ENCODE results near the gene MAP2K5. TPM values are rescaled to one million over a fixed set of nuclear protein-coding genes. Genes with fewer than 3 reads are reported as not detected.

The MAP2K5 gene
- total RNA-seq, 1 donor from 2014 or later = 26.1 TPM

GRCh38 chr15:67843571-67844387 is 301.3 kb downstream of the MAP2K5 start:
- DNase-seq (ENCODE audit: extremely low spot score, unreplicated experiment) = no peak

GRCh38 chr15:67845974-67846373 is 303.5 kb downstream of the MAP2K5 start:
- Mint-ChIP-seq H3K4me1 (ENCODE audit: unreplicated experiment) (peaks cover 30% of the 10 kb centered on the region), H3K27me3 (ENCODE audit: unreplicated experiment) (no peaks in the 10 kb centered on the region), H3K36me3 (ENCODE audit: unreplicated experiment) (no peaks in the 10 kb centered on the region), H3K9me3 (ENCODE audit: unreplicated experiment) (peaks cover 3% of the 10 kb centered on the region), H3K4me3 (ENCODE audit: unreplicated experiment) (no peak overlapping the region), H3K27ac (ENCODE audit: unreplicated experiment) (no peak overlapping the region)
- no peak for DNase-seq (ENCODE audit: extremely low spot score, unreplicated experiment)
- no peak for TF ChIP-seq CTCF (IDR thresholded peaks at IDR 0.05)

More at GRCh38 chr15:67843571-67844387, 301.3 kb downstream of the MAP2K5 start:
- Mint-ChIP-seq H3K9me3 (ENCODE audit: unreplicated experiment) (no peaks in the 10 kb centered on the region), H3K4me3 (ENCODE audit: unreplicated experiment) (no peak overlapping the region), H3K27me3 (ENCODE audit: unreplicated experiment) (no peaks in the 10 kb centered on the region), H3K27ac (ENCODE audit: unreplicated experiment) (peak overlapping the region; percentile 73), H3K4me1 (ENCODE audit: unreplicated experiment) (peaks cover 47% of the 10 kb centered on the region), H3K36me3 (ENCODE audit: unreplicated experiment) (no peaks in the 10 kb centered on the region)
- TF ChIP-seq CTCF (IDR thresholded peaks at IDR 0.05) = no peak

GRCh38 chr15:67849538-67849937 is 307.0 kb downstream of the MAP2K5 start:
- Mint-ChIP-seq H3K9me3 (ENCODE audit: unreplicated experiment) (peaks cover 3% of the 10 kb centered on the region), H3K27ac (ENCODE audit: unreplicated experiment) (no peak overlapping the region), H3K27me3 (ENCODE audit: unreplicated experiment) (no peaks in the 10 kb centered on the region), H3K4me1 (ENCODE audit: unreplicated experiment) (peaks cover 3% of the 10 kb centered on the region), H3K36me3 (ENCODE audit: unreplicated experiment) (no peaks in the 10 kb centered on the region), H3K4me3 (ENCODE audit: unreplicated experiment) (no peak overlapping the region)
- no peak for TF ChIP-seq CTCF (IDR thresholded peaks at IDR 0.05)
- no peak for DNase-seq (ENCODE audit: extremely low spot score, unreplicated experiment)

GRCh38 chr15:67850336-67850735 is 307.8 kb downstream of the MAP2K5 start:
- no peak overlapping the region for H3K4me3 Mint-ChIP-seq (ENCODE audit: unreplicated experiment)
- H3K36me3 Mint-ChIP-seq (ENCODE audit: unreplicated experiment) = no peaks in the 10 kb centered on the region
- no peaks in the 10 kb centered on the region for H3K27me3 Mint-ChIP-seq (ENCODE audit: unreplicated experiment)

More at GRCh38 chr15:67850336-67850735, 307.8 kb downstream of the MAP2K5 start:
- Mint-ChIP-seq H3K9me3 (ENCODE audit: unreplicated experiment) (peaks cover 3% of the 10 kb centered on the region), H3K4me1 (ENCODE audit: unreplicated experiment) (no peaks in the 10 kb centered on the region), H3K27ac (ENCODE audit: unreplicated experiment) (no peak overlapping the region)
- DNase-seq (ENCODE audit: extremely low spot score, unreplicated experiment) = no peak
- TF ChIP-seq CTCF (IDR thresholded peaks at IDR 0.05) = no peak

All from osteocyte (in vitro differentiated cells).